ENCODE measurements around the gene ARF5.
"Not testable (repeated sequence)": the region's sequence is repeated elsewhere in the genome, so short reads cannot be mapped to it uniquely, and the experiment has no call there.

ARF5 gene

DNA sequence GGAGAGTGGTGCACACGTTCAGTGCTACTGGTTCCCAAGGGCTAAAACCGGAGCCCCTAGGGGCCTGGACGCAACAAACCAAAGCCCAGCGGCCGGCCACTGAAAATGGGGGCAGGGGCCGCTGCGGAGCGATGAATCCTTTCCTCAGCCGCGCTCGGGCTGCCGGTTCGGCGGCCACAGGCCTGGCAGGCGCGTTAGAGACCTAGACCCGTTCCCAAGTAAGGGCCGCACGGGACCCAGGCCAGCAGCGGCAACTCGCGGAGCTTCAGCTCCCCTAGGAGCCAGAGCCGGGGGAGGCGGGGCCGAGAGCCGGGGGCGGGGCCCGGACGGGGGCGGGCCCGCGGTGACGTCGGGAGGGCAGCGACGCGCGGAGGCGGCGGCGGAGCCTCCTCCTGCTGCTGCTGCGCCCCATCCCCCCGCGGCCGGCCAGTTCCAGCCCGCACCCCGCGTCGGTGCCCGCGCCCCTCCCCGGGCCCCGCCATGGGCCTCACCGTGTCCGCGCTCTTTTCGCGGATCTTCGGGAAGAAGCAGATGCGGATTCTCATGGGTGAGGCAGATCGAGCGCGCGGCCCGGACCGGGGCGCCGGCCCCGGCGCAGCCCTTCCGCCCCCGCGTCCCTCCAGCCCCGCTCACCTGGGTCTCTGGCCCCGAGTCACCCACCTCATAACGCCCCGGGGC lies at the start of gene ARF5:
TSS of gene ARF5 (plus strand) at position 393 of the 678 bp plus-strand sequence. CDS start at position 481, 88 bp downstream.
- peak; percentile 79 for DNase-seq

DNA sequence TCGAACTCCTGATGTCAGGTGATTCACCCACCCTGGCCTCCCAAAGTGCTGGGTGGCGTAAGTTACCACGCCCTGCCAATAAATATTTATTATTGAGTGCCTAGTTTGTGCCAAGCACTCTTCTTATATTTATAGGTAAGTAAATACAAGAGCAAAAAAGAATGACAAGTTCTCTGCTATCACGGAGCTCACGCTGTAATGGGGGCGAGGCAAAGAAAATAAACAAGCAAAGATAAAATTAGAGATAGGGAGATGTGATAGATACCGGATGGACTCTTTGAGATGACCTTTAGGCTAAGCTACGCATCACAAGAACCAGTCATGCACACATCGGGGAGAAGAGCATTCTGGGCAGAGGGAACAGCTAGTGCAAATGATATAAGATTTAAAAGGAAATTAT lies 49.1 kb upstream of the ARF5 start:
- DNase-seq, result no peak

DNA sequence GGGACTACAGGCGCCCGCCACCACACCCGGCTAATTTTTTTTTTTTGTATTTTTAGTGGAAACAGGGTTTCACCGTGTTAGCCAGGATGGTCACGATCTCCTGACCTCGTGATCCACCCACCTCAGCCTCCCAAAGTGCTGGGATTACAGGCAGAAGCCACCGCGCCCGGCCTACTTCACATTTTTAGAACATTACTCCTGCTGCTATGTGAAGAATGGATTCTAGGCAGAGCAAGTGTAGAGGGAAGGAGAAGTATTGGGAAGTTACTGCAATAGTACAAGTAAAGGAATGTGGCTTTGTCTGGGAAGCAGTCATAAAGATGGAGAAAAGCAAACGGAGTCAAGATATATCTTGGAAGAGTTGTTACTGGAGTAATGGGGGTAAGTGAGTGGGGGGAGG lies 47.8 kb upstream of the ARF5 start:
- DNase-seq, result not testable (repeated sequence)

DNA sequence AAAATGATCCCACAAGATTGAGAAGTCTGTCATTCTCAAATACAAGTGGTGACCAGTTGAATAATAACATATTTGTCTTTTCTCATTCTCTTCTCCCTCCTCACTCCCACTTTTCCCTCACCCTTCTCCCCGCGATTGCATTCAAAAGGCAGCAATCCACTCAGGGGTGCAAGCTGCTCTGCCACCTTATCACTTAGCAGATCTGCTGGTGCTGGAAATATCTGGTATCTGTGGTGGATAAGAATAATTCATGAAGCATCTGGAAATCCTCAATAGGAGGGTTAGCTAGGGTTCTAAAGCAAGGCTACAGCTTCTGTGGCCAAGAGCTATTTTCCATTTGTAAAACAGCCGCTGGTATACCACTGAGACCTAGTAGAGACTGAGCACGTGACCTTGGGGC lies 46.7 kb upstream of the ARF5 start:
- DNase-seq, result no peak

DNA sequence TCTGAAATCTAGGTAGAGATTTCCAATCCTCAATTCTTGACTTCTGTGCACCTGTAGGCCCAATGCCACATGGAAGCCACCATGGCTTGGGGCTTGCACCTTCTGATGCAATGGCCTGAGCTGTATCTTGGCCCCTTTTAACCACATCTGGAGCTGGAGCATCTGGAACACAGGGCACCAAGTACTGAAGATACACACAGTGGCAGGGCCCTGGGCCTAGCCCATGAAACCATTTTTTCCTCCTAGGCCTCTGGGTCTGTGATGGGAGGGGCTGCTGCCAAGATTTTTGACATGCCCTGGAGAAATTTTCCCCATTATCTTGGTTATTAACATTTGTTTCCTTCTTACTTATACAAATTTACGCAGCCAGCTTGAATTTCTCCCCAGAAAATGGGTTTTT lies 41.9 kb upstream of the ARF5 start:
- no peak for DNase-seq

DNA sequence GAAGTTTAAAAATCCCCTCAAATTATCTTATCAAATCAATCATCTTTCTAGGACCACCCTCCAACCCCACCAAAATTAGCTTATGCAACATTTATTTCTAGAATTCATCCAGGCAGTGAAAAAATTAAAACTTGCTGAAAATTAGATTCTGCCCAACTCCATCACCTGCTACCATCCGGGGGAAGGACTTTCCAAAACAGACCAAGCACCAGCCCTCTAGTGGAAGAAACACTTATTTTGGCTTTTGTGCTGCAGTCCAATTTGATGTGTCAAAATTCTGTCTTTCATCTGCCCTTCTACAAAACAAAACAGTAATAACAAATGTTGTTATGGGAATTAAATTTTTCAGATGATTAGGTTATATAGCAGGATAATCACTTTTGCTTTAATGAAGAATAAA lies 38.0 kb upstream of the ARF5 start:
- no peak for DNase-seq

DNA sequence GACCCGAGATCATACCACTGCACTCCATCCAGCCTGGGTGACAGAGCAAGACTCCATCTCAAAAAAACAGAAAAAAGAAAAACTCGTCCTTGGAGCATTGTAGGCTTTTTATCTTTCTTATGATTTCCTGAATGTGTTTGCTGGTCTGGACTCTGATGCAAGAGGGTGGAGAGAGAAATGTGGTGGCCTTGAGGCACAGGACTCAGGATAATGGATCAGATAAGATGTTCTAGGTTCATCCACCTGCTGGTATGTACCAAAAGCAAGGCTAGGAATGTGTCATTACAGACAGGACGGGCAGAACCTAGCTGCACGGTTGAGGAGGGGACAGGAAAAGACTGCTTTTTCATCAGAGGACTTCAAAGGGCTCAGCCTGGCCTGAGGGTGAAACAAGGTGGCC lies 36.3 kb upstream of the ARF5 start:
- DNase-seq, result no peak

DNA sequence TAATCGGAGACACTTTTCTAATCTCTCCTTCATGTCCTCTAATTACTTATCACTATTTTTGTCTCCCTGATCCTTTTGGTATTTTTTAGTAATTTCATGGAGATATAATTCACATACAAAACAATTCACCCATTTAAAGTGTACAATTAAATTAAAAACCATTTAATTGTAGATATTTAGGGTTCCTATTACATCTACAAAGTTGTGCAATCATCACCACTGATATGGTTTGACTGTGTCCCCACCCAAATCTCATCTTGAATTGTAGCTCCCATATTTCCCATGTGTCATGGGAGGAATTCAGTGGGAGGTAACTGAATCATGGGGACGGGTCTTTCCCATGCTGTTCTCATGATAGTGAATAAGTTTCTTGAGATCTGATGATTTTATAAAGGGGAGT lies 31.8 kb upstream of the ARF5 start:
- DNase-seq, result no peak

DNA sequence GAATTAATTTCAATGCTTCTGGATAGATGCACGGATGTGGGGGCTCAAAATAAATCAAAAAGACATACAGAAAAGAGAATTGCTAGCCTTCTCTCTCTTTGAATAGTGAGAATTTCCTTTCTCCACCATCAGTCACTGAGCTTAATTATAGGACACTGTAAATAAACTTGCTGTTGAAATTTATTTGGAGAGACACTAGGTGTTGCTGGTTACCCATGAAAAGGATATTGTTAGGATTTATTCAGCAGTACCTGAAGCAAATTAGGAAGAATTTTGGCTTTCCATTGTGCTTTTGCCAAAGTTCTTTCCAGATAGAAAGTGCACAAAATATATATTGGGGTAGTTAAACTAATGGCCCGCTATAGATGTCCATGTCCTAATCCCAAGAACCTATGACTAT lies 30.4 kb upstream of the ARF5 start:
- no peak for DNase-seq

DNA sequence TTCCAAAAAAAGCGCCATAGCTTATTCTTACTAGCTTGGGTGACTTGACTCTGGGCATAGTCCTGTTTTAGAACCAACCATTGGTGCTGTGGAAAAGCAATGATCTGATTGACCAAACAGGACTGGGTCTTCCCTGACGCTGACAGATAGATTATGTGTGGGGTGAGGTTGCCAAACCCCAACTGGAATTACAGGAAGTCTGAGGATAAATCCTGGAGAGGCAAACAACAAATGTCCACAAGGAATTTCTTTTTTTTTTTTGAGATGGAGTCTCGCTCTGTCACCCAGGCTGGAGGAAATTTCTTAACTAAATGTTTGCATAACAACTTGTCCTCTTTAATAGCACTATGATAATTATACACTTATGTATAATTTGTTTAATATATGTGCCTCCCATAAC lies 22.0 kb upstream of the ARF5 start:
- DNase-seq, result no peak

DNA sequence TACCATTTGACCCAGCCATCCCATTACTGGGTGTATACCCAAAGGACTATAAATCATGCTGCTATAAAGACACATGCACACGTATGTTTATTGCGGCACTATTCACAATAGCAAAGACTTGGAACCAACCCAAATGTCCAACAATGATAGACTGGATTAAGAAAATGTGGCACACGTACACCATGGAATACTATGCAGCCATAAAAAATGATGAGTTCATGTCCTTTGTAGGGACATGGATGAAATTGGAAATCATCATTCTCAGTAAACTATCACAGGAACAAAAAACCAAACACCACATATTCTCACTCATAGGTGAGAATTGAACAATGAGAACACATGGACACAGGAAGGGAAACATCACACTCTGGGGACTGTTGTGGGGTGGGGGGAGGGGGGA lies 20.2 kb upstream of the ARF5 start:
- DNase-seq, result not testable (repeated sequence)

DNA sequence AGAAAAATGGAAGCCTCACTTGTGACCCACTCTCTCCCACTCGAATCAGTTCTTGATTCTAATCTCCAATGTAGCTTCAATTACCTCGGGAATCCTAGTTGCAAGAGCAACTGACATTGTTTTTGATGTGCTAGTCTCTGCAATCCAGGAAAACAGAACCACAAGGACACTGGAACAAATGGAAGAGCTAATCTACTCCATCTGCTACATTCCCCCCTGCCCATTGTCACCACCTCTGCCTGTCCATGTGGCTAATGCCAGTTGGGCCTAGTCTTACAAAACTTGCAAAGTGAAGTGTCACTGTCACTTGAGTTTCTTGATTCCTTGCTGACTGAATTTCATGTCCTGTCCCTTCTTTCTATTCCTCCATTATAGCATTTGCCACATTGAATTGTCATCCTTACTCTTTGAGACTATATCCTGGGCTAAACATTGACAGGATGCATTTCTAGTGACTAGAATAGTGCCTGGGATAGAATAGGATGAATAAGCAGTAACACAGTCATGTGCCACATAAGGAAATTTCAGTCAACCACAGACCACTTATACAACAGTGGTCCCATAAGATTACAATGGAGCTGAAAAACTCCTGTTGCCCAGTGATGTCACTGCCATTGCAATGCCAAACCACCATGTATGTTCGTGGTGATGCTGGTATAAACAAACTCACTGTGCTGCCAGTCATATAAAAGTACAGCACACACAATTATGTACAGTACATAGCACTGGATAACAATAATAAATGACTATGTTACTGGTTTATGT lies 16.3 kb upstream of the ARF5 start:
- no peak for DNase-seq

DNA sequence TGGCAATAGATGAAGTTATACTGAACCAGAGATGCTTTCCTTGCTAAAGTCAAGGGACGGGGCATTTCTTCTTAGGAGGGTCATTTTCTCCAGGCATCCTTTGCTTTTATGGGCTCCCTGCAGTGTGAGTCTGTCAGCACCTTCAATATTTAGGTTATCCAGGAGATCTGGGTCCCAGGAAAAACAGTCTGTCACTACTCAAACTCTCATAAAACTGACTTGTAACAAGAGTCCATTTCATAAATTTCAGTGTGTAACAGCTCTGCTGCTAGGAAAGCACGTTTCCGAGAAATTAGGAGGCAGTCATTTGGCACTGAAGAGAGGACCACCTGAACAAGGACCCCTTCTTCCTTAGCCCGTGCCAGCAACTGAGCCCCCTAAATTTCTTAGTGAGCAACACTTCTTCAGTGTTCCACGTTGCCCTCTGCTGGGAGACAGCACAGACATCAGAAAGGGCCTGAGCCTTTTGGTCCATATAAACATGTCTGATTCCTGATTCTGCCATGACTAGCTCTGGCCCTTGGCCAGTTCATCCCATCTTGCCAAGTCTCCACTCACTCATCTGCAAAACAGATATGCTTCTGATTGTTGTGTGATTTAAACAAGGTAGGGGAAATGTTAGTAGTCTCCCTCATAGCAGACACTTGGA lies 10.1 kb upstream of the ARF5 start:
- peak; percentile 4 for DNase-seq

DNA sequence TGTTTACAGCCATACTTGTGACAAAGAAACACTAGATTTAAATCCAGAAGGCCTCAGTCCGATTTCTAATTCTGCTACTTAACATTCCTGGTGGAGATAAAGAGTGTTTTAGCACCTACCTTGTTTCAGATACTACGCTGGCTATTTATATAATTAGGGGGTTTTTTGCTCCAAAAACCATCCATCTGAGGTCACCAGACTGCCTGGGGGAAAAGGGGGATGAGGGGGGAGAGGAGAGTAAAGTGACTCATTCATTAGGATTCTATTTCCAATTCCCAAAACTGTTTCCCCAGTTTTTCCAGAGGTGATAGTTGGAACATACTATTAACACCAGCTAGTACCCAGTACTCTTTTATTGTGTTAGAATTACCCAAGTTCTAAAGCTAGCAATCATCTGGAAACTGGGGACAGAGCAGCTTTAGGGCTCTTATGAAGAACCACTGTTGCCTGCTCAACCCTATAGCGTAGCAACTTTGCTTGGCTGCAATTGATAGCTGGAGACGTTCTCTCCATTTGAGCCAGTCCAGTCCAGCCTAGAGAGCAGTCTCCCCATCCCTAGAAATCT lies 9.4 kb upstream of the ARF5 start:
- DNase-seq, result no peak

DNA sequence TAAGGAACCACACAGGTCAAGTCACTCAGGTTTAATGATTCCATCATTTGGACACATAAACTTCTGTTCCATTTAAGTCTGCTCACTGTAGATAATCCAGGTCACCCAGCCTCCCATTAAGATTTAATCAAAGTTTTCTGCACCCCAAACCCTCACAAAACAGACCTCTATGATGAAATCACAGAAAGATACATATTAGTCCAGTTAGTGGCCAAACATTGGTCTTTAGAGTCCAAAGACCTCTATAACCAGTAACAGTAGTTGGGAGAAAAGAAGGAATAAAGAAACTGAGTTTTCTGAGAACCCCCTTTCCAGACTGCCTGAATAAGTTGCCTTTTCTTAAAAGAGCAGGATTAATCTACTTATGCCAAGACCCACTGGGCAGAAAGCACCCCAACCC lies 7.6 kb upstream of the ARF5 start:
- no peak for DNase-seq

DNA sequence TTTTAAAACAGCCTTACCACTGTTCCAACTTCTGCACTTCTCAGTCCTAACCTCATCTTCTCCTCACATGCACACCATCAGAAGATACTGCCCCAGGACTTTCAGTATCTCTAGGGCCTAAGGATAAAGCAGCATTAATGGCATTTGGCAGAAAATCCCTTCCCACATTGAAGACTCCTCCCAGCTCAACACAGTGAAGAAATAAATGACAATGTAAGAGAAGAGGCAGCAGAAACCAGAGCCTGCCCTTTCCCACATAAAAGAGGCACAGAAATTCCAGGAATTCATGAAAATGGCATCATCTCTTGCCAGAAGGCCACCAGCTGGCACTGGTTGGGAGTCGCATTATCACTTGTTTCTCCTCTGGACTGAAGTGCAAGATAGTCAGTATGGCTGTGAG lies 6.5 kb upstream of the ARF5 start:
- DNase-seq, result no peak

DNA sequence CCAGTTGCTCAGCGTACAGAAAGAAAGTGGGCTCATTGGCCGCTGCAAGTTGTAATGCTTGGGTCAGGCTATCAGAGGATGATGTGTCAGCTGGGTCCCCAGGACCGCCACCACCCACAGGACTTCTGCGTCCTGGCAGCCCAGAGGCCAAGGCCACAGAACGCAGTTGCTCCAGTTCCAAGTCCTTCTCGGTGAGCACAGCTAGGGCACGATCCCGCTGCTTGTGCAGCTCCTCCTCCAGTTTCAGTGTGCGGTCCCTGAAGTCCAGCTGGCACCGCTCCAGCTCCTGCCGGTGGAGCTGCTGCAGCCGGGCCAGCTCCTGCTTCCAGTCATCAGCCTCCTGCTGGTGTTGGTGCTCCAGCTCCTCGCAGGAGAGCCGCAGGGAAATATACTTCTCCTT lies 5.8 kb upstream of the ARF5 start:
- no peak for DNase-seq

DNA sequence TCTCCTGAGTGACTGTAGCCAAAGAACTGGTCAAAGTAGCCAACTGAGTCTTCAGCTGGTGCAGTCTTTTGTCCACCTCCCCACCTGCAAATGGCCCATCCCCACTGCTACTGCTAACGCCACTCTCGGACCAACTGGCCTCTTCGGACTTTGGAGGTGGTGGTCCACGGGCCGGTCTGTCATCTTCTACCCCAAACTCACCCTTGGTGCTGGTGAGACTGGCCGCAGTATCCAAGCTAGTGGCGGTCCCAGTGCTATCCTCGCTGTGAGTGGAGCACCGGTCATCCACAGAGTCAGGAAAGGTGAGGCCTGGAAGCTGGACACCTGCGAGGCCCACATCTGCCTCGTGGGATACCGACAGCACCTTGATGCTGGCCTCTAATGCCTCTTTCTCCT lies 3.6 kb upstream of the ARF5 start:
- DNase-seq, result no peak

DNA sequence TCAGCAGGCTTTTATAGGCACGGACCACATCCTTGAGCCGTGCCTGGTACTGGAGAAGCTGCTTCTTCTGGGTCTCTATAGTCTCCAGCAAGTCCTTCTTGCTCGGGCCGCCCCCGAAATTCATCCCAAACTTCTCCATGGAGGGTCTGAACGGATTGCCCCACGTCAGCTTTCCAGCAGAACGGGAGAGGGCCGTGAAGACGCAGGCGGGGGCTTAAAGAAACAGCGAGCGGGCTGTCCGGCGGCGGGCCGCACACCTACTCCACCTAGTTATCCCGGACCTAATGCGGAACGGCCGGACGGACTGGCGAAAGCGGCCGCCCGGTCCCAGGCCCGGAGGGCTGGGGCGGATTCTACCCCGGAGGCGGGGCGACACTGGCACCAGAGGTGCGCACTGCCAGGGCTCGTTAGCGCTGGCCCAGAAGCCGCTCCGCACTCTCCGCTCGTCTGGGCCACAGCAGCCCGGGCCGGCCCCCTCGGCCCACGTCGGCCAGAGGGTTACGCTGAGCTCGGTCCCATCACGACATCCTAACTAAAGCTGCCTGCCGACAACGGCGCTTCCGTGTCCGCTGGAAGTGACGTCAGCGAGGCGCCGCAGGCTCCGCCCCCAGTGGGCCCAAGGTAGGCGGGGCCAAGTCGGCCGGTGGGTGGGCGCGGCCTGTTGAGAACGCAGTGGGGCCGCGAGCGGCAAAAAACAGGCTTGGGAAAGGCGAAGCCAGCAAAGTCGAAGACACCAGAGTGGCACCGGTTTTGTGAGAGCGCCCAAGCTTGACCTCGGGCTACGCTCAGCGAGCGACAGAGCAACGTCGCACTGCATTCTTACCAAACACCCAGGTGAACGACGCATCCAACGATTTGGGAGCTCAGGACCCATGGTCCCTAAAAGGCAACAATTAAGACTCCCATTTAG lies 2.9 kb upstream of the ARF5 start, which contains the start of gene GCC1:
TSS of gene GCC1 (minus strand) at position 553 of the 910 bp plus-strand sequence. CDS start at position 139, 414 bp downstream.
- DNase-seq, result peak; percentile 86

DNA sequence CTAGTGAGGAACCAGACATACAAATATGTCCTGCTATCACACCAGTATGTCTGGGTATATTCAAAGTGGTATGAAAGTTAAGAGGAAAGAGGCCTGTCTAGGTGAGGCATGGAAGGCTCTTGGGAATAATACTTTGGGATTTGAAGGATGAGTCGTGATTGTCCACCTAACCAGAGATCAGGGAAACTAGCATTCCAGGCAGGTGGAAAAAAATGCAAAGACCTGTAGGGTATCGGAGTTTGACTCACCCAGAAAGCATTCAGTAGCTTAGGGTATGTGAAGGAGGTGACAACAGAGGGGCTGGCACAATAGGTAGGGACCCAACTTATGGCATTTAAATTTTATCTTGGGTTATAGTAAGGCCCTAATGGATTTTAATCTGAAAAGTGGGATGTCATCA lies 1.9 kb upstream of the ARF5 start:
- no peak for DNase-seq

DNA sequence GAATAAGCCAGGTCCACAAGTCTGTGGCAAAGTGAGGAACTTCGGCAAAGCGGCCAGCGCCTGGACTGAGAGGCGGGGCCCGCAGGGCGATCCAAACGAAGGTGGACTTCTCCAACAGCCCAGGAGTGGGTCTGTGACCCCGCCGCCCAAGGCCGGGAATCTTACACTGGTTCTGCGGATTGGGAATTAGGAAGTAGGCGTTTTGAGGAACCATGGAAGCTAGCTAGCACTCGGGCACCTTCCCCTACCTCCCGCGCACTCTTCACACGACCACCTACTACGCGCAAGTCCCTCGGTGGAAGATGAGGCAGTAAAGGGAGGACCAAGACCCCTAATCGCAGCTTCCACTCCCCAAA lies 570 bp upstream of the ARF5 start:
- no peak for DNase-seq

DNA sequence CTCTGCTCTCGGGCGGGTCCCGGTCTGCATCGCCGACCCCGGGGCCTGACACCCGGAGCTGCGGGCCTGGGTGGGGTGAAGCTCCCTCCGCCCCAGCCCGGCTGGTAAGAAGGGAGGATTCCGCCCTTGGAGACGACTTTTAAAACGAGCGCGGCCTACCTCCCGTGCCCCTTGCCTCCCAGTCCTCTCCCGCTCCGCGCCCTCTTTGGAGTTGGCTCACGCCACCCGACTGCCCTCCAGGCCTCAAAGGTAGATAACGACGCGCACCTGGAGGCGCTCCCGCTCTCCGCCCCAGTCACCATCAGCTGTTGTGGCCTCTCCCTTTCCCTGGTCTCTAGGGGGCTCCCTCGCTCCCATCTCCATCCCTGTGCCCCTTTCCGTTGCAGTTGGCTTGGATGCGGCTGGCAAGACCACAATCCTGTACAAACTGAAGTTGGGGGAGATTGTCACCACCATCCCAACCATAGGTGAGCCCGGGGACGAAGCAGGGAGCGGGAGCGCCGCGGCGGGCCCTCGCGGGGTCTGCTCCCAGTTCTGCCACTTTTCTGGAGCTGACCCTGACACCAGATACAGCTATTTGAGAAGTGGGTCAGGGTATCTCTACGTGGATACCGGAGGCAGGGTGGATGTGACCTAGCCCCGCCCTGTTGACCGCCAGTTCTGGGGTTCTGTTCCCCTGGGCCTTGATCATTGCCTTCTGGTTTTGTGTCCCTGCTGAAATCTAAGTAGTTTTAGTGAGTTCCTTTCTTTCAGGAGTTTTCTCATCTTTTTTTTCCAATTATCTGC lies 679 bp downstream of the ARF5 start:
- DNase-seq, result peak; percentile 71
